Mesenchymal stem cell (in vitro differentiated cells and primary cell): ENCODE measurements around the gene RUNDC3A.
"Not testable (repeated sequence)": the region's sequence is repeated elsewhere in the genome, so short reads cannot be mapped to it uniquely, and the experiment has no call there.

Source experiments
- DNase-seq: peaks from one replicate; pipeline ENCODE4 v3.0.0-alpha.2; 2013
- H2AFZ ChIP-seq: one replicate; pipeline ENCODE4 v1.6.1; 2013; ENCODE audit warnings: low read depth, mild to moderate bottlenecking, control low read depth, inconsistent platforms, low read length, moderate library complexity
- H2AK5ac ChIP-seq: 2 replicates; pipeline ENCODE4 v1.6.1; 2013; ENCODE audit warnings: low read length, moderate library complexity, mild to moderate bottlenecking, inconsistent platforms; ENCODE audit not compliant: severe bottlenecking
- H2BK120ac ChIP-seq: one replicate; pipeline ENCODE4 v1.6.1; 2013; ENCODE audit warnings: low read depth, mild to moderate bottlenecking, inconsistent platforms, low read length, moderate library complexity
- H2BK12ac ChIP-seq, 2 experiments: one replicate each; pipeline ENCODE4 v1.6.1; 2013; ENCODE audit warnings: inconsistent platforms in 2 of 2, low read length in 2 of 2, mild to moderate bottlenecking in 2 of 2, moderate library complexity in 2 of 2, control low read depth in 1 of 2
- H2BK15ac ChIP-seq: one replicate; pipeline ENCODE4 v1.6.1; 2013; ENCODE audit warnings: mild to moderate bottlenecking, low read depth, inconsistent platforms; ENCODE audit not compliant: poor library complexity, severe bottlenecking
- H2BK5ac ChIP-seq: 2 replicates; pipeline ENCODE4 v1.6.1; 2013; ENCODE audit warnings: low read depth, mild to moderate bottlenecking, low read length, control low read depth, inconsistent platforms; ENCODE audit not compliant: poor library complexity, severe bottlenecking
- H3K14ac ChIP-seq, 2 experiments: one replicate each; pipeline ENCODE4 v1.6.1; 2013; ENCODE audit warnings: inconsistent platforms in 2 of 2, low read length in 2 of 2, control low read depth in 1 of 2, mild to moderate bottlenecking in 1 of 2, moderate library complexity in 1 of 2
- H3K18ac ChIP-seq, 2 experiments: one replicate each; pipeline ENCODE4 v1.6.1; 2013; ENCODE audit warnings: inconsistent platforms in 2 of 2, low read length in 2 of 2, control low read depth in 1 of 2, low read depth in 1 of 2, mild to moderate bottlenecking in 1 of 2
- H3K23ac ChIP-seq, 2 experiments: one replicate each; pipeline ENCODE4 v1.6.1; 2013; ENCODE audit warnings: inconsistent platforms in 2 of 2, low read length in 2 of 2, mild to moderate bottlenecking in 2 of 2, moderate library complexity in 2 of 2, control low read depth in 1 of 2
- H3K27ac ChIP-seq: 2 replicates; pipeline ENCODE4 v1.5.1; 2013; ENCODE audit warnings: mild to moderate bottlenecking, moderate library complexity, low read length, control low read depth, inconsistent platforms; ENCODE audit not compliant: poor library complexity, severe bottlenecking
- H3K27me3 ChIP-seq, 2 experiments: 2 replicates each; pipeline versions ENCODE4 v1.6.1 to v1.7.0; 2013; ENCODE audit warnings: low read length in 2 of 2, mild to moderate bottlenecking in 2 of 2, moderate library complexity in 2 of 2, control low read depth in 1 of 2, inconsistent platforms in 1 of 2; ENCODE audit not compliant: control insufficient read depth in 1 of 2, insufficient read depth in 1 of 2
- H3K36me3 ChIP-seq, 2 experiments: 2 replicates each; pipeline versions ENCODE4 v1.6.1 to v1.7.0; 2013; ENCODE audit warnings: low read length in 2 of 2, control low read depth in 1 of 2, inconsistent platforms in 1 of 2, low read depth in 1 of 2, mild to moderate bottlenecking in 1 of 2; ENCODE audit not compliant: insufficient read depth in 2 of 2, control insufficient read depth in 1 of 2
- H3K4ac ChIP-seq, 2 experiments: one replicate each; pipeline ENCODE4 v1.6.1; 2013; ENCODE audit warnings: inconsistent platforms in 2 of 2, low read length in 2 of 2, mild to moderate bottlenecking in 2 of 2, moderate library complexity in 2 of 2, control low read depth in 1 of 2, low read depth in 1 of 2
- H3K4me1 ChIP-seq: 2 replicates; pipeline ENCODE4 v1.6.1; 2013; ENCODE audit warnings: low read depth, low read length, control low read depth; ENCODE audit not compliant: control insufficient read depth, insufficient read depth
- H3K4me2 ChIP-seq: 2 replicates; pipeline ENCODE4 v1.6.1; 2013; ENCODE audit warnings: low read length, mild to moderate bottlenecking, inconsistent platforms; ENCODE audit not compliant: poor library complexity, severe bottlenecking
- H3K4me3 ChIP-seq, 2 experiments: 2 replicates each; pipeline versions ENCODE4 v1.5.1 to v1.7.0; 2013; ENCODE audit warnings: low read length in 2 of 2, mild to moderate bottlenecking in 2 of 2, control low read depth in 1 of 2, low read depth in 1 of 2; ENCODE audit not compliant: insufficient read depth in 1 of 2
- H3K79me1 ChIP-seq: replicated peaks from 2 replicates; pipeline ENCODE4 v1.6.1; 2013; ENCODE audit warnings: mild to moderate bottlenecking, control low read depth, low read length, inconsistent platforms; ENCODE audit not compliant: poor library complexity, severe bottlenecking
- H3K9ac ChIP-seq: 2 replicates; pipeline ENCODE4 v1.7.0; 2013; ENCODE audit warnings: mild to moderate bottlenecking, low read length, moderate library complexity
- H3K9me3 ChIP-seq: 2 replicates; pipeline ENCODE4 v1.7.0; 2013; ENCODE audit warnings: mild to moderate bottlenecking, low read length; ENCODE audit not compliant: control insufficient read depth
- H4K8ac ChIP-seq: one replicate; pipeline ENCODE4 v1.6.1; 2013; ENCODE audit warnings: inconsistent platforms, mild to moderate bottlenecking, low read length, moderate library complexity
- H4K91ac ChIP-seq: one replicate; pipeline ENCODE4 v1.6.1; 2013; ENCODE audit warnings: mild to moderate bottlenecking, low read length, inconsistent platforms
- WGBS: methylation state at CpG from one replicate; pipeline ENCODE4 v1.1.7; 2013; ENCODE audit warnings: mixed read lengths; 5-methylcytosine and 5-hydroxymethylcytosine counted together

Gene RUNDC3A

GRCh38 chr17:44330263-44330662 lies 21.9 kb downstream of the RUNDC3A start:
- H4K91ac ChIP-seq, H3K9me3 ChIP-seq, H2BK120ac ChIP-seq, H3K27ac ChIP-seq, H3K27me3 ChIP-seq, H2BK15ac ChIP-seq, DNase-seq, H3K9ac ChIP-seq, H2AK5ac ChIP-seq, H2BK5ac ChIP-seq, H4K8ac ChIP-seq, H3K79me1 ChIP-seq, H3K23ac ChIP-seq, H3K4me2 ChIP-seq, H3K14ac ChIP-seq, H3K4ac ChIP-seq, H2AFZ ChIP-seq, H3K18ac ChIP-seq, H3K36me3 ChIP-seq, H2BK12ac ChIP-seq, H3K4me3 ChIP-seq: not testable (repeated sequence)
- WGBS, result 93% methylated on average over 5 of the region's 5 CpGs
- peaks cover 12% of the 10 kb centered on the region for H3K4me1 ChIP-seq

- Histone ChIP-seq H2BK5ac (no peak overlapping the region), H3K4me2 (no peak overlapping the region), H4K91ac (no peak overlapping the region), H3K14ac (no peak overlapping the region), H3K79me1 (no peaks in the 10 kb centered on the region), H3K23ac (no peak overlapping the region), H4K8ac (no peak overlapping the region), H3K18ac (no peak overlapping the region), H3K9me3 (no peaks in the 10 kb centered on the region), H3K27me3 (peaks cover 0 to 7% of the 10 kb centered on the region in 2 experiments), H3K27ac (no peak overlapping the region), H2AFZ (no peak overlapping the region), H3K36me3 (no peaks in the 10 kb centered on the region), H3K4me3 (no peak overlapping the region), H2BK12ac (no peak overlapping the region), H2BK120ac (no peak overlapping the region), H3K4me1 (peaks cover 10% of the 10 kb centered on the region), H3K4ac (no peak overlapping the region), H2BK15ac (no peak overlapping the region), H2AK5ac (no peak overlapping the region), H3K9ac (no peak overlapping the region)
- DNase-seq, result peak; percentile 81
- 0% methylated on average over 4 of the region's 7 CpGs for WGBS
Observed at GRCh38 chr17:44331249-44331760, 22.9 kb downstream of the RUNDC3A start.

- Histone ChIP-seq H3K18ac (no peak overlapping the region), H3K79me1 (no peaks in the 10 kb centered on the region), H3K14ac (no peak overlapping the region), H2AFZ (no peak overlapping the region), H2BK5ac (no peak overlapping the region), H3K27ac (no peak overlapping the region), H3K4me3 (no peak overlapping the region), H3K4ac (no peak overlapping the region), H3K9ac (no peak overlapping the region), H3K4me2 (no peak overlapping the region), H4K8ac (no peak overlapping the region), H2AK5ac (no peak overlapping the region), H3K23ac (no peak overlapping the region), H2BK15ac (no peak overlapping the region), H3K4me1 (peaks cover 12% of the 10 kb centered on the region), H2BK12ac (no peak overlapping the region), H3K9me3 (no peaks in the 10 kb centered on the region), H3K27me3 (peaks cover 0 to 7% of the 10 kb centered on the region in 2 experiments), H2BK120ac (no peak overlapping the region), H4K91ac (no peak overlapping the region), H3K36me3 (no peaks in the 10 kb centered on the region)
- no peak for DNase-seq
- 89% methylated on average over 4 of the region's 5 CpGs for WGBS
Observed at GRCh38 chr17:44333371-44333770, 25.0 kb downstream of the RUNDC3A start.

- no peak overlapping the region for H3K4ac ChIP-seq
- peaks cover 17% of the 10 kb centered on the region for H3K4me1 ChIP-seq
- no peak overlapping the region for H3K27ac ChIP-seq
- peak overlapping the region in 1 of 2 experiments; percentile 7 for H3K14ac ChIP-seq
- peaks cover 0 to 7% of the 10 kb centered on the region in 2 experiments for H3K27me3 ChIP-seq
- no peak for DNase-seq
- H3K9me3 ChIP-seq, result no peaks in the 10 kb centered on the region
- H4K91ac ChIP-seq, result no peak overlapping the region
- no peak overlapping the region for H3K23ac ChIP-seq
- H2BK12ac ChIP-seq, result no peak overlapping the region
- H2AFZ ChIP-seq, result no peak overlapping the region
- 69% methylated on average over 2 of the region's 2 CpGs for WGBS
- no peak overlapping the region for H2BK5ac ChIP-seq
- no peak overlapping the region for H4K8ac ChIP-seq
- no peak overlapping the region for H3K18ac ChIP-seq
- no peak overlapping the region for H2BK120ac ChIP-seq
- H3K36me3 ChIP-seq, result no peaks in the 10 kb centered on the region
- no peaks in the 10 kb centered on the region for H3K79me1 ChIP-seq
- H3K9ac ChIP-seq, result no peak overlapping the region
- no peak overlapping the region for H2AK5ac ChIP-seq
- H3K4me2 ChIP-seq, result no peak overlapping the region
- H2BK15ac ChIP-seq, result no peak overlapping the region
- no peak overlapping the region for H3K4me3 ChIP-seq
Observed at GRCh38 chr17:44334315-44334714, 25.9 kb downstream of the RUNDC3A start.
